ENCODE results near the gene WDSUB1. TPM values are rescaled to one million over a fixed set of nuclear protein-coding genes. Genes with fewer than 3 reads are reported as not detected.

Gene WDSUB1
- total RNA-seq, 2 experiments from 2014 or later = 3.7 to 5.3 TPM

GRCh38 chr2:159262904-159263303 lies 23.6 kb downstream of the WDSUB1 start:
- BruUV-seq (replicated peaks) = no TSS peak
- CTCF ChIA-PET (ENCODE audit: unreplicated experiment) = no interaction called here
- H3K4me3 ChIP-seq (ENCODE audit: low read depth, low read length, poor library complexity, severe bottlenecking) = no peak overlapping the region
- POLR2A ChIA-PET = interaction anchor here (0.7 kb wide), 1 partner anchor 342 kb away, joined by 4 read pairs; no protein-coding TSS in a partner anchor
- no peaks in the 10 kb centered on the region for H3K9me2 ChIP-seq (ENCODE audit: insufficient read depth, low read length)
- H3K9me3 ChIP-seq (ENCODE audit: low read length) = no peaks in the 10 kb centered on the region
- no peaks in the 10 kb centered on the region for H3K4me1 ChIP-seq (ENCODE audit: insufficient read depth, low read length, poor library complexity, severe bottlenecking)
- no peak overlapping the region for H2AFZ ChIP-seq (ENCODE audit: low read length)
- H3K4me2 ChIP-seq (ENCODE audit: low read length) = no peak overlapping the region
- intact Hi-C loops (cut with micrococcal nuclease; ENCODE audit: unreplicated experiment) = no loop called here
- no peaks in the 10 kb centered on the region for H3K79me2 ChIP-seq (ENCODE audit: insufficient read depth, low read depth, low read length)
- no peaks in the 10 kb centered on the region for H4K20me1 ChIP-seq (ENCODE audit: insufficient read depth, low read length)
- no peak for DNase-seq (ENCODE audit: low spot score)
- TF ChIP-seq EZH2phosphoT487 (IDR thresholded peaks at IDR 0.05; ENCODE audit: borderline replicate concordance, low read depth, low read length) (no peak), CTCF (conservative IDR thresholded peaks at IDR 0.05; ENCODE audit: low read length) (no peak)
- H3K36me3 ChIP-seq (ENCODE audit: insufficient read depth, low read length) = no peaks in the 10 kb centered on the region
- H3K27ac ChIP-seq (ENCODE audit: low read depth, low read length, poor library complexity, severe bottlenecking) = no peak overlapping the region

GRCh38 chr2:159262226-159262625 lies 24.3 kb downstream of the WDSUB1 start:
- no peak for DNase-seq (ENCODE audit: low spot score)
- no peak overlapping the region for H3K4me3 ChIP-seq (ENCODE audit: low read depth, low read length, poor library complexity, severe bottlenecking)
- no peak overlapping the region for H3K4me2 ChIP-seq (ENCODE audit: low read length)
- no peaks in the 10 kb centered on the region for H3K9me2 ChIP-seq (ENCODE audit: insufficient read depth, low read length)
- POLR2A ChIA-PET = interaction anchor here (0.6 kb wide), 1 partner anchor 18 kb away, joined by 3 read pairs; no protein-coding TSS in a partner anchor
- BruUV-seq (replicated peaks) = no TSS peak
- no peak overlapping the region for H3K27ac ChIP-seq (ENCODE audit: low read depth, low read length, poor library complexity, severe bottlenecking)
- H2AFZ ChIP-seq (ENCODE audit: low read length) = no peak overlapping the region
- no peaks in the 10 kb centered on the region for H4K20me1 ChIP-seq (ENCODE audit: insufficient read depth, low read length)
- no peak for TF ChIP-seq EZH2phosphoT487 (IDR thresholded peaks at IDR 0.05; ENCODE audit: borderline replicate concordance, low read depth, low read length)
- no peak for TF ChIP-seq CTCF (conservative IDR thresholded peaks at IDR 0.05; ENCODE audit: low read length)
- CTCF ChIA-PET (ENCODE audit: unreplicated experiment) = no interaction called here
- H3K36me3 ChIP-seq (ENCODE audit: insufficient read depth, low read length) = no peaks in the 10 kb centered on the region
- H3K9me3 ChIP-seq (ENCODE audit: low read length) = no peaks in the 10 kb centered on the region
- no peaks in the 10 kb centered on the region for H3K4me1 ChIP-seq (ENCODE audit: insufficient read depth, low read length, poor library complexity, severe bottlenecking)
- intact Hi-C loops (cut with micrococcal nuclease; ENCODE audit: unreplicated experiment) = no loop called here
- no peaks in the 10 kb centered on the region for H3K79me2 ChIP-seq (ENCODE audit: insufficient read depth, low read depth, low read length)

GRCh38 chr2:159256159-159256558 lies 30.3 kb downstream of the WDSUB1 start:
- TF ChIP-seq EZH2phosphoT487 (IDR thresholded peaks at IDR 0.05; ENCODE audit: borderline replicate concordance, low read depth, low read length) (no peak), CTCF (conservative IDR thresholded peaks at IDR 0.05; ENCODE audit: low read length) (no peak)
- Histone ChIP-seq H3K4me1 (ENCODE audit: insufficient read depth, low read length, poor library complexity, severe bottlenecking) (no peaks in the 10 kb centered on the region), H3K9me3 (ENCODE audit: low read length) (no peaks in the 10 kb centered on the region), H3K36me3 (ENCODE audit: insufficient read depth, low read length) (no peaks in the 10 kb centered on the region), H3K27ac (ENCODE audit: low read depth, low read length, poor library complexity, severe bottlenecking) (no peak overlapping the region), H3K4me3 (ENCODE audit: low read depth, low read length, poor library complexity, severe bottlenecking) (no peak overlapping the region), H3K9me2 (ENCODE audit: insufficient read depth, low read length) (no peaks in the 10 kb centered on the region), H4K20me1 (ENCODE audit: insufficient read depth, low read length) (no peaks in the 10 kb centered on the region), H3K79me2 (ENCODE audit: insufficient read depth, low read depth, low read length) (no peaks in the 10 kb centered on the region), H3K4me2 (ENCODE audit: low read length) (no peak overlapping the region), H2AFZ (ENCODE audit: low read length) (no peak overlapping the region)
- BruUV-seq (replicated peaks) = no TSS peak
- intact Hi-C loops (cut with micrococcal nuclease; ENCODE audit: unreplicated experiment) = no loop called here
- CTCF ChIA-PET (ENCODE audit: unreplicated experiment) = no interaction called here
- POLR2A ChIA-PET = interaction anchor here (0.7 kb wide), 2 partner anchors 89 to 350 kb away, joined by 3 to 4 read pairs; no protein-coding TSS in a partner anchor
- DNase-seq (ENCODE audit: low spot score) = no peak
